GM21825 (cell line): ENCODE data around the gene ZNF236.

Experiments used
- ATAC-seq: cut with Tn5 transposase; IDR thresholded peaks from one replicate; pipeline ENCODE4 v1.9.1; 2021; ENCODE audit warnings: mild to moderate bottlenecking, moderate library complexity; ENCODE audit not compliant: unreplicated experiment

The ZNF236 gene

GRCh38 chr18:76970770-76971559, 148.6 kb downstream of the ZNF236 start:
- ATAC-seq: no peak

GRCh38 chr18:76972241-76972640, 149.9 kb downstream of the ZNF236 start:
- ATAC-seq: no peak

GRCh38 chr18:76972846-76973519, 150.6 kb downstream of the ZNF236 start:
- ATAC-seq: no peak

- no peak for ATAC-seq
Observed at GRCh38 chr18:76973520-76974266, 151.3 kb downstream of the ZNF236 start.

- no peak for ATAC-seq
Observed at GRCh38 chr18:76974386-76974785, 152.0 kb downstream of the ZNF236 start.

GRCh38 chr18:76975577-76976110, 153.3 kb downstream of the ZNF236 start:
- no peak for ATAC-seq

- ATAC-seq: no peak
Observed at GRCh38 chr18:76977108-76977621, 154.8 kb downstream of the ZNF236 start.

- ATAC-seq: no peak
Observed at GRCh38 chr18:76977684-76978232, 155.4 kb downstream of the ZNF236 start.

GRCh38 chr18:76978616-76979015, 156.3 kb downstream of the ZNF236 start:
- ATAC-seq: no peak

- no peak for ATAC-seq
Observed at GRCh38 chr18:76979111-76979751, 156.9 kb downstream of the ZNF236 start.

GRCh38 chr18:76979906-76980305, 157.5 kb downstream of the ZNF236 start:
- no peak for ATAC-seq

GRCh38 chr18:76980663-76981395, 158.5 kb downstream of the ZNF236 start:
- ATAC-seq: peak; percentile 40

- peak; percentile 44 for ATAC-seq
Observed at GRCh38 chr18:76981396-76981968, 159.1 kb downstream of the ZNF236 start.

- ATAC-seq: no peak
Observed at GRCh38 chr18:76982038-76982437, 159.7 kb downstream of the ZNF236 start.

GRCh38 chr18:76982841-76983583, 160.7 kb downstream of the ZNF236 start:
- ATAC-seq: peak; percentile 67

- ATAC-seq: no peak
Observed at GRCh38 chr18:76983613-76984051, 161.3 kb downstream of the ZNF236 start.

GRCh38 chr18:76984193-76985155, 162.1 kb downstream of the ZNF236 start:
- no peak for ATAC-seq
